Activated CD8-positive, alpha-beta T cell treated with anti-CD3 and anti-CD28 coated beads for 36 hours (primary cell): ENCODE results near the gene APBA1. TPM values are rescaled to one million over a fixed set of nuclear protein-coding genes. Genes with fewer than 3 reads are reported as not detected.

Experiments
- ATAC-seq: fragments of 200-7000 bp; cut with Tn5 transposase; one replicate; pipeline ENCODE4 v1.10.0; 2021; ENCODE audit warnings: mild to moderate bottlenecking, moderate library complexity
- CTCF ChIA-PET: fragments of 350-600 bp; sonication (Branson Sonifier 250); formaldehyde crosslinking; loops from one replicate; lab custom pipeline; 2021; ENCODE audit warnings: antibody characterized with exemption; lab: Charles Lee
- POLR2A ChIA-PET: fragments of 350-600 bp; sonication (Branson Sonifier 250); formaldehyde crosslinking; loops from one replicate; lab custom pipeline; 2021; ENCODE audit warnings: antibody characterized with exemption; lab: Charles Lee
- DNase-seq: peaks from one replicate; pipeline ENCODE4 v3.0.0-alpha.2; 2020
- H3K27ac Mint-ChIP-seq: one replicate; pipeline ENCODE4 v1.8.0; 2021; ENCODE audit warnings: mild to moderate bottlenecking, mixed read lengths
- H3K27me3 Mint-ChIP-seq: one replicate; pipeline ENCODE4 v1.8.0; 2021; ENCODE audit warnings: mixed read lengths
- H3K36me3 Mint-ChIP-seq: one replicate; pipeline ENCODE4 v1.8.0; 2021; ENCODE audit warnings: low read depth, mixed read lengths
- H3K4me1 Mint-ChIP-seq: one replicate; pipeline ENCODE4 v1.8.0; 2021; ENCODE audit warnings: low read depth, mixed read lengths
- H3K4me3 Mint-ChIP-seq: one replicate; pipeline ENCODE4 v1.8.0; 2021; ENCODE audit warnings: mild to moderate bottlenecking, moderate library complexity, mixed read lengths
- H3K9me3 Mint-ChIP-seq: one replicate; pipeline ENCODE4 v1.8.0; 2021; ENCODE audit warnings: mixed read lengths
- CTCF ChIP-seq: fragments of 200-600 bp; IDR thresholded peaks from one replicate; pipeline ENCODE4 v1.8.0; 2022; ENCODE audit warnings: antibody characterized with exemption, mild to moderate bottlenecking
- intact Hi-C: fragments of 100-400 bp; cut with micrococcal nuclease; formaldehyde crosslinking; loops from one replicate; pipeline ENCODE4 v1.10.0; 2022
- total RNA-seq, 2 experiments: library from RNA; stranded (reverse); gene quantifications; one replicate each; pipeline ENCODE4 v1.2.3, GENCODE V29; 2021

The APBA1 gene
- total RNA-seq, 2 experiments from 2014 or later, result 0.07 TPM; not detected in 1

- H3K9me3 Mint-ChIP-seq, result no peaks in the 10 kb centered on the region
- no peaks in the 10 kb centered on the region for H3K4me1 Mint-ChIP-seq
- intact Hi-C loops, result no loop called here
- no peaks in the 10 kb centered on the region for H3K36me3 Mint-ChIP-seq
- H3K27me3 Mint-ChIP-seq, result peaks cover 5% of the 10 kb centered on the region
- H3K4me3 Mint-ChIP-seq, result no peak overlapping the region
- TF ChIP-seq CTCF, result no peak
- CTCF ChIA-PET, result interaction anchor here (0.6 to 1.1 kb wide), 3 partner anchors 56 to 1312 kb away, joined by 3 read pairs; no protein-coding TSS in a partner anchor
- no peak for ATAC-seq
- no peak for DNase-seq
- POLR2A ChIA-PET, result no interaction called here
- H3K27ac Mint-ChIP-seq, result no peak overlapping the region
Observed at GRCh38 chr9:69499959-69500358, 172.2 kb downstream of the APBA1 start.

- ATAC-seq, result no peak
- H3K4me3 Mint-ChIP-seq, result no peak overlapping the region
- ChIA-PET CTCF (interaction anchor here (0.6 to 1.1 kb wide), 3 partner anchors 55 to 1312 kb away, joined by 3 read pairs; no protein-coding TSS in a partner anchor), POLR2A (no interaction called here)
- H3K4me1 Mint-ChIP-seq, result no peaks in the 10 kb centered on the region
- intact Hi-C loops, result no loop called here
- H3K27me3 Mint-ChIP-seq, result peaks cover 5% of the 10 kb centered on the region
- no peaks in the 10 kb centered on the region for H3K9me3 Mint-ChIP-seq
- H3K27ac Mint-ChIP-seq, result no peak overlapping the region
- H3K36me3 Mint-ChIP-seq, result no peaks in the 10 kb centered on the region
- no peak for DNase-seq
- TF ChIP-seq CTCF, result no peak
Observed at GRCh38 chr9:69499407-69499806, 172.8 kb downstream of the APBA1 start.

- ATAC-seq, result no peak
- Mint-ChIP-seq H3K36me3 (no peaks in the 10 kb centered on the region), H3K4me1 (no peaks in the 10 kb centered on the region), H3K27me3 (peaks cover 5% of the 10 kb centered on the region), H3K27ac (no peak overlapping the region), H3K4me3 (no peak overlapping the region), H3K9me3 (no peaks in the 10 kb centered on the region)
- CTCF ChIA-PET, result no interaction called here
- POLR2A ChIA-PET, result no interaction called here
- TF ChIP-seq CTCF, result no peak
- DNase-seq, result no peak
- intact Hi-C loops, result no loop called here
Observed at GRCh38 chr9:69498470-69498869, 173.7 kb downstream of the APBA1 start.

- CTCF ChIA-PET, result no interaction called here
- no peak overlapping the region for H3K27ac Mint-ChIP-seq
- TF ChIP-seq CTCF, result no peak
- POLR2A ChIA-PET, result no interaction called here
- no peak overlapping the region for H3K4me3 Mint-ChIP-seq
- no peak for ATAC-seq
- DNase-seq, result no peak
- H3K36me3 Mint-ChIP-seq, result no peaks in the 10 kb centered on the region
- H3K4me1 Mint-ChIP-seq, result no peaks in the 10 kb centered on the region
- no peaks in the 10 kb centered on the region for H3K9me3 Mint-ChIP-seq
- peaks cover 5% of the 10 kb centered on the region for H3K27me3 Mint-ChIP-seq
- intact Hi-C loops, result no loop called here
Observed at GRCh38 chr9:69497816-69498215, 174.4 kb downstream of the APBA1 start.

- H3K4me3 Mint-ChIP-seq, result no peak overlapping the region
- ATAC-seq, result no peak
- POLR2A ChIA-PET, result no interaction called here
Observed at GRCh38 chr9:69496846-69497450, 175.2 kb downstream of the APBA1 start.

More at GRCh38 chr9:69496846-69497450, 175.2 kb downstream of the APBA1 start:
- Mint-ChIP-seq H3K9me3 (no peaks in the 10 kb centered on the region), H3K36me3 (no peaks in the 10 kb centered on the region), H3K27ac (no peak overlapping the region), H3K4me1 (no peaks in the 10 kb centered on the region), H3K27me3 (peaks cover 5% of the 10 kb centered on the region)
- TF ChIP-seq CTCF, result no peak
- CTCF ChIA-PET, result no interaction called here
- intact Hi-C loops, result no loop called here
- DNase-seq, result no peak
